NCI-H524 treated with DMSO at 0.1 percent for 48 hours (cell line): ENCODE data around the gene TOMM20L.

Experiments
- DNase-seq: peaks from one replicate; lab custom pipeline; 2025; lab: John Stamatoyannopoulos, UW

Gene TOMM20L

GRCh38 chr14:58427281-58428117 lies 31.8 kb downstream of the TOMM20L start, which contains the start of the genes KIAA0586 and TIMM9:
TSS of gene KIAA0586 (plus strand) at chr14:58427719. CDS start at chr14:58428265, 546 bp downstream.
TSS of gene TIMM9 (minus strand) at chr14:58427531. CDS start at chr14:58411945, 15,586 bp downstream.
- peak; percentile 98 for DNase-seq

- DNase-seq: peak; percentile 40
Measured at GRCh38 chr14:58428118-58428683, 32.5 kb downstream of the TOMM20L start.

GRCh38 chr14:58430156-58430555 lies 34.4 kb downstream of the TOMM20L start:
- DNase-seq: no peak

- DNase-seq: no peak
Measured at GRCh38 chr14:58439476-58439875, 43.7 kb downstream of the TOMM20L start.

GRCh38 chr14:58444627-58445026 lies 48.9 kb downstream of the TOMM20L start:
- DNase-seq: no peak

GRCh38 chr14:58455593-58456265 lies 60.0 kb downstream of the TOMM20L start:
- no peak for DNase-seq
